Astrocyte of the cerebellum (primary cell): Measurements from ENCODE around the gene CIDEA.
A peak's percentile ranks its signal among the peaks of the same experiment; 100 is the strongest.

ENCODE experiments used
- DNase-seq: peaks from one replicate; pipeline ENCODE4 v3.0.0-alpha.2; 2011; ENCODE audit warnings: low read depth
- H3K4me3 ChIP-seq: 2 replicates; pipeline ENCODE4 v1.5.1; 2011; ENCODE audit warnings: mild to moderate bottlenecking, low read depth, low read length, moderate library complexity
- CTCF ChIP-seq: IDR thresholded peaks from 2 replicates; pipeline ENCODE4 v1.5.1; 2012; ENCODE audit warnings: low read length, low read depth, moderate library complexity, mild to moderate bottlenecking; ENCODE audit errors: missing control alignments
- in situ Hi-C: cut with HindIII; loops from 2 replicates; pipeline ENCODE4 v1.10.0; 2017; ENCODE audit warnings: low sequenced_read_pairs

Gene CIDEA

GRCh38 chr18:12287684-12288402, 33.7 kb downstream of the CIDEA start:
- in situ Hi-C loops, result no loop called here
- no peak for TF ChIP-seq CTCF
- DNase-seq, result no peak
- peak overlapping the region; percentile 53 for H3K4me3 ChIP-seq

DNA sequence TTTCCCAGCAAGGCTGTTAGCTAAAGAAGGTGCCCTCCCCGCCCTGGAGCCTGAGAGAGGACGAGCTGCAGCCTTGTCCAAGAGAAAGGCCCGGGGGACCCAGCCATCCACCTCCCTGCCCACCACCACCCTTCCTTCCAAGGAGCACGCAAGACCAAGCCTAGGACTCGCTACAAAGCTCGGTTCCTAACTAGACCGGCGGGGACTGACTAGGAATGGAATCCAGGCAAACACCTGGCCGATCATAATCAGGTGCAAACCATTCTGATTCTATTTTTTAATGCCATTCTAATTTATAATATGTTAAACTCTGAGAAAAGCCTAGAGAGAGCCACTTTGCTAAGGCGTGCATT, 34.2 kb downstream of the CIDEA start:
- peak overlapping the region; percentile 53 for H3K4me3 ChIP-seq
- no peak for TF ChIP-seq CTCF
- in situ Hi-C loops, result no loop called here
- DNase-seq, result no peak

- DNase-seq, result no peak
- TF ChIP-seq CTCF, result no peak
- in situ Hi-C loops, result no loop called here
- no peak overlapping the region for H3K4me3 ChIP-seq
Observed at GRCh38 chr18:12290086-12290485, 35.9 kb downstream of the CIDEA start.

- no peak overlapping the region for H3K4me3 ChIP-seq
- DNase-seq, result no peak
- TF ChIP-seq CTCF, result no peak
- in situ Hi-C loops, result no loop called here
Observed at GRCh38 chr18:12291161-12291560, 37.0 kb downstream of the CIDEA start.

DNA sequence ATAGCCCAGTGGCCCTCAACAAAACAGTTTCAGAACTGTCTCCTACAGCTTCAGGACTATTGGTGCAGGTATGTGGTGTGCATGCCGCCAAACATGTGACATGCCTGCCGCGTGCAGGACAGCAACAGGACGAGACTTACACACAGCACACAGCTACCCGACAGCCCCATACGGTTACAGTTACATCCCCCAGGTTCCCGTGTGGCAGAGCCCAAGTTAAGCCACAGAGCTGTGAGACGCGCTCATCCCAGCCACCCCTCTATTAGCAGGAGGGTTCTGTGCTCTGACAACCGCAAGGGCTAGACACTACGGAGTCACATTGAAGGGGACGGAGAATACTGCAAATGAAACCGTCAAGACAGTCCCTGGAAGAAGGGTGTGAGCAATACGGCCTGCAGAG, 37.5 kb downstream of the CIDEA start:
- no peak overlapping the region for H3K4me3 ChIP-seq
- no peak for DNase-seq
- TF ChIP-seq CTCF, result no peak
- in situ Hi-C loops, result no loop called here

GRCh38 chr18:12293831-12294230, 39.7 kb downstream of the CIDEA start:
- in situ Hi-C loops, result no loop called here
- DNase-seq, result no peak
- H3K4me3 ChIP-seq, result no peak overlapping the region
- TF ChIP-seq CTCF, result no peak
